Activated CD4-positive, alpha-beta T cell treated with anti-CD3 and anti-CD28 coated beads for 4 hours (primary cell): ENCODE measurements around the gene MAS1L.

Experiments used
- DNase-seq, 2 donors: peaks; one replicate each; pipeline ENCODE4 v3.0.0-alpha.2; 2020

MAS1L gene

DNA sequence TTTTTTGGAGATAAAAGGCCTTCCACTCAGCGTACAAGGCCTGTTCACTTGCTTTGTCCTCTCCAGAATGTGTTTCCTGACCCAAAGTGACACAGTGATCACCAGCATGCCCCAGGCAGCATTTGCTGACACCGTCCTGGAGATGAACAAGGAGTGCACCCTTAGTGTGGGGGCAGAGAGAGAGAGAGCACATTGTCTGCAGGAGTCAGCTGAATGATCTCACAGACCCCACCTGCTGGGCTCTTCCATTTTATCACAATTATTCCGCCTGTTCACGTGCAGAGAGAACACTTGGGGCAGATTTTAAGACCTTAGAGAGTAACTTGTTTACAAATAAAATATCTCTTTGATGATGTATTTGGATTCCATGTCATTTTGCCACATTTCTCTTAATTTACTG is 22.4 kb upstream of the MAS1L start:
- no peak for DNase-seq

DNA sequence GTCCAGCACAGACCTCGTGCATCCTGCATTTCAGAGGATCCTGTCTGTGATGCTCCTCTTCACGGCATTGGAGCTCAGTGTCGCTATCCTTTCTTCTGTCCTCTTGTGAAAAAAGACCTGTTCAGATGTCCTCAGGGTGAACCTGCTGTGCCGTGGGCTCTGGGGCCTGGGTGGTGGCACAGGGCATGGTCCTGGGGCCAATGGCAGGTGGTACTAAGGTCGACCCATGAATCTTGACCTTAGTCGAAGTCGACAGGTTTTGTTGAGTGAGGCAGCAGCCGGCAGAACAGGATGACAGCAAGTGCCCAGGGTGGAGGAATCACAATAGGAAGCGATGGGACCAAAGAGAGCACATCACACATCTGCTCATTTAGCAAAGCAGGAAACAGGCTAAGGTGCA is 22.0 kb upstream of the MAS1L start:
- no peak for DNase-seq

DNA sequence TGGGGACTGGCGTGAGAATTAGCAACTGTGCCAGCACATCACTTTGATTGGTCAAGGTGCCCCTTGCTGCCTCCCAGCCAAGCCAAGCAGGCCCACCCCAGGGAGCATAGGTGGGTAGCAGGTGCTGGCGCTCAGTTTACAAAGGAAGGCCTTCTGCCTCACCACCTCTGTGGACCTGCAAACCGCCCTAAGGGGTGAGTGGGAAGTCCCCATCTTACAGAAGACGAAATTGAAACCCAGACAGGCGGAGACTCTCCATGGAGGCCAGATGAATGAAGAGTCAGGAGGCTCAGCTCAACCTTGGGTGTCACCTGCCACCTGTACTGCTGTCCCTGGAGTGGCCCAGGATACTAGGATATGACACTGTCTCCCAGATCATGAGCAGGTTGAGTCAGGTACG is 21.5 kb upstream of the MAS1L start:
- DNase-seq, result no peak

DNA sequence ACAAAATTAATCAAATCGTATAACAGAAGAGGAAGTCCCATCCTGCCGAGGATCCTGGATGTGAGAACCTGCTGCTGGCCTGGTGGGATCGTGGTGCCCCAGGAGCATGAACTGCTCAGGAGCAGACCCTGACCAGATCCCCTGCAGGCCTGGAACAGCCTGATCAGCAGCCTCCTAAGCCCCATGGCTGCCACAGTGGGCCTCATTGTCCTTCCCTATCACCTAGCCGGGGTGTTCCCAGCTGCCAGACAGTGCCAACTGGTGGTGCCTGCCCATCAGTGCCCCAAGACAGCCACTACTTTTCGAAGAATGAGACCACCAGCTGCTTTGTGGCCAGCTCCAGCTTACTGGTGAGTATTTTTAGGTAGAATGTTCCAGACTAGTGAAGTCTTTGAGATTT is 19.6 kb upstream of the MAS1L start:
- no peak for DNase-seq

DNA sequence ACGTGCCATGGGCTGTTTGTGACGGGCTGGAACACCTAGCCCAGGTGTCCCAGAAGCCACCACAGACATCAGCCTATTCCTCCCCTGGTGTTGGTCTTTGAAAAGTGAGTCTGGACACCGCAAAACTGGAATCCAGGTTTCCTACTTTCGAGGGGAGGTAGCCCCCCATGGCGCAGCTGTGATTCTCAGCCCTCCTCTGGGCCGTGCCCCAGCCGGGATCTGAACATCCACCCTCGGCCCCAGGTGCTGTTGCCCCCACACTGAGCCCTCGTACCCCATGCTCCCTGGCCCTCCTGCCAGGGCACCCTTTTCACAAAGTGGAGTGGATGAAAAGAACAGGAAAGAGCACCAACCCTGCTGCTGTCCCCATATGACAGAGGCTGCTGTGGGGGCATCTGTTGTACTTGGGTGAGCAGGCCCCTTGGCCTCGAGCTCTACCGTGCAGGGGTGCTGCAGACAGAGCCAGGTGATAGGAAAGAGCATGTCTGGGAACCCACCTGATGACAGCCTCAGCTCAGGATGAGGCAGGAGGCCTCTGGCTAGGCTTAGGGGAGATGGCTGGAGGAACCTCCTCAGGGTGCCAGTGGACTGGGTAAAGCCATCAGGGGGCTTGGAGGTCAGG is 18.8 kb upstream of the MAS1L start:
- no peak for DNase-seq

DNA sequence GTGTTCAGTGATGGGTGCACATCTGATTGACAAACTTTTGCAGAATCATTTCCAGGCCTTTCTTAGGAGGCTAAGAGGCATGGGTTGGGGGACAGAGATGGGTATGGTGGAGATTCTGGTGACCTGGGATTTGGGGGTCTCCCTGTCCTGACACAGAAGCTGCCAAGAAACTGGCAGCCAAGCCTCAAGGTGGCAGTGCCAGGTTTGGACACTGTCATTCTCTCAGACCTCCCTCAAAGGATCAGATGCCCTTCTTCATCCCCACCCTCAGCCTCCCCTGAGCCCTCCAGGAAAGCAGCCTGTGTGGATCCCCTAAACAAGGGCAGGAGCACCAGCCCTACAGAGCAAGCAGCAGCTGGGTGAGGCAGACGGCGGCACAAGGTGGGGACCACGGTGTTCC is 18.1 kb upstream of the MAS1L start:
- DNase-seq, result no peak

DNA sequence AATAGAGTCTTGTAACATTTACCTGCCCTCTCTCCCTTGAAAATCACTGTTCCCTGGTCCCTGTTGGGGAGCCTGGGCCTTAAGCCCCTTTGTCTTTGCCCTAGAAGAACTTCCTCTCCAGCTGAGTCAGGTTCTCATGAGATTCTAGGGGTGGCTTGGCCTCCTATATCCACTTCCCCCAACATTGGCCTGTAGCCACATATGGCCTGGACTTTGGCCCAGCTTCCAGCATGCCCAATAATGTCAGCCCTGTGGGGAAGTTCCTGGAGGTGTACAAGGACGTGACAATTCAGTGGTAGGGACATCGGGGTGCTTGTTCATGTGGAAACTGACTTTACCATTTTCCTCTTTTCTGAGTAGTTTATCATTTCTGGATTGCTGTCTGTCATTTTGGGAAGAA is 17.2 kb upstream of the MAS1L start:
- DNase-seq, result no peak

DNA sequence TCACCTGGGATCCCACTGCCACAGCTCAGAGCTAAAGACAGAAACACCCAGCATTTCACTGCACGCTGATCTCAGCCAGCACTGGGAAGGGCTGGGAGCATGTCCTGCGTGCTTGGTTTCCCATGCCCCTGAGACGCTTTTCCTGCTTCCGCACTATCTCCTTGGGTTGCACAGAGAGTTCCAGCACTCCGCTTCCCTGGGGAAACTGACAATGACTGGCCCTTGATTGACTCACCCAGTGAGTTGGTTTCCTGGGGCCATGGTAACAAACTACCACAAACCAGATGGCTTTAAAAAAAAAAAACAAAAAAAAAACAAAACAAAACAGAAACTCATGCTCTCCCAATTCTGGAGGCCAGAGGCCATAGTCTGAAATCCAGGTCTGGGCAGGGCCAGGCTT is 14.8 kb upstream of the MAS1L start:
- no peak for DNase-seq

DNA sequence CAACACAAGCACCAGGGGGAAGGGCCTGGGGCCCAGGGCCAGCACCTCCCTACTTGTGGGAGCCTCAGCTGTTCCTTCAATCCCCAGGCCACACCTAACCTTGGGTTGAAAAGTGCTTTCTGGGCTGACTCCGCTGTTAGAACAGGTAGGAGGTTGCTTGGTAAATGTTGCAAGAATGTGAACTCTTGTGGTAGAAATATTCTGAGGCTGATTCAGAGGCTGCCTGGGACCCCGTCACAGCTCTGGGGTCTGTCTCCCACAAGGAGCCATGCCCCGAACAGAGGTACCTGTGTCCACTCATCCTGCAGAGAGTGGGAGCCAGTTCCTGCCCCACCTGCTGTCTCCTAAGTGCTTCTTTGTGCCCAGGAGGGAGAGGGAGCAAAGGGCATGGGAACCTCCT is 14.4 kb upstream of the MAS1L start:
- DNase-seq, result no peak

DNA sequence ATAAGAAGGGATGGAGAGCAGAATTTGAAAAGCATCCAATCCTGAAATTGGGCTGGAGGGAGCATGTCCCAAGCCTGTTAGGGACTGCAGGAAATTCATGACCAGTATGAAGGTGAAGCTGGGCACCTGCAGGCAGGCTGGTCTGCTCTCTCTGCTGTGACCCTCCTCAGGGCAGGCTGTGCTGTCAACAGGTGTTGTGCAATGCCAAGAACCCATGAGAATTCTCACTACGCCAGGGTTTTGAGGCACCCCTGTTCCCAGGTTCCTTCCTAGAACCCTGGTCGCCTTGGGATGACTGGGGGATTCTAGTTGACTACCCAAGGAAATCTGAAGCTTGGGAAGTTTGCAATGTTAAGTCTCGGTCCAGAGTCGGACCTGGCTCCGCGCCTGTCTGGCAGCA is 13.3 kb upstream of the MAS1L start:
- DNase-seq, result no peak

DNA sequence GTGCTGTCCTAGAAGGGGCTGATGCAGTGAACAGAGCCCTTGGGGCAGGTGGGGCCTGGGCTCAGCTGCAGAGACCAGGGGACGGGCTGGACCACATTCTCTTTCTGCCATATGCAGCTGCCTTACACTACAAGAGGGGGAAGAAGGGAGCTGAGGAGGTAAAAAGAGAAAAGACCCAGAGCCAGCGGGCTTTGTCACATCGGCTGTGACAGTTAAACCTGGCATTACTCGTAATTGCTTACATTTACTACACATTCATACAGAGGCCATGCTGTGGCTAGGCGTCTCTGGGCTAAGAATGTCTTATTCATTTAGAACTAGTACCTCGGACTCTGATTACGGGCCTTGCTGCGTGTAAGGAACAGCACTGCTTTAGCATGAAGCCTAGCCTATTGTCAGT is 12.8 kb upstream of the MAS1L start:
- DNase-seq, result no peak

DNA sequence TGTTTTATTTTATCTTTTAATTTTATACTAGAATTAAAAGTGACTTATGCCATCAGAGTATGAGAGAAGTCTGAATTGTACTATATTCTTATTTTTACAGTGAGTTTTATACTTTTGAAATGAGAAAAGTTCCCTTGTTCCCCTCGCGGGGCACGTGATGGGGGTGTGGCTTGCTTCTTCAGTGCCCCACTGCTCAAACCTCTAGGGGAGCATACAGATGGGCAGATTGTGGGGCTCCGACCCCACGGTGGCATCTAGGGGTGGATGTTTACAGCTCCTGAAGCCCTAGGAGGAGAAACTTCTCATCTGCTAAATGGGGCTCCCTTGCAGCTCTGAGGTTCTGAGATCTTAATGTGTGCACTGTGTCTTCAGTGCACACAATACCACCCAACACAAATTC is 11.9 kb upstream of the MAS1L start:
- DNase-seq, result no peak

DNA sequence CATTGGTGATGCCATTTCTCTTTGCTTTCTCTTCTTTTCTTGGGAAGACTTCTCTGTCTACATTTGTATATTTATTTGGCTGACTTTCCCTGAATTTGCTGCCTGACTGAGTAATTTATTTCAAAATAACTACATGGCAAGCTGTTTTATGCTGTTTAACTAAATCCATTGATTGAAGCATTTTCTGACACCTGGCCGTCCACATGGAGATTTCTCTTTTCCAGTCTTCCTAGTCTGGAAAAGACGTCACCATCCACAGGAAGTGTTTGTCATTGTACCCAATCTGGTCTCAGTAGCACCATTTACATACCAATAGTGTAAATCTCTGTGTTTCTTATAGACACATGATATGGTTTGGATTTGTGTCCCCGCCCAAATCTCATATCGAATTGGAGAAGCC is 9.2 kb upstream of the MAS1L start:
- DNase-seq, result no peak

DNA sequence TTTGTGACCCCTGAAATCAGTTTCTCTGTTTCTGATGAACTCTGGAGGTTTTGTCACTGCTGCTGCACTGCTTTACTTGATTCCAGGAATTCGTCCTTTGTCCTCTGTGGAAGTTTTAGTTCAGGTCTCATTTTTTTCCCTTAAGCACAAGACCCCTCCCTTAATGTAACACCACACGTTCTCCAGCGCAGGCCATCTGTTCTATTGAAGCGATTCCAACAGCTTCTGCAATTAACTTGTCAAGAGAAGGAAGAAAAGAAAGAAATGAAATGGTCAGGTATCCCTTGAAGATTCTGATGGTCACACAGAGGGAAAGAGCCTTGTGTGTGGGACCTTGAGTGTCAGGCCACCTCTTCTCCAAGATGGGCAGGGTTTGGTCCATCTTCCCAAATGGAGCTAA is 7.8 kb upstream of the MAS1L start:
- DNase-seq, result no peak

DNA sequence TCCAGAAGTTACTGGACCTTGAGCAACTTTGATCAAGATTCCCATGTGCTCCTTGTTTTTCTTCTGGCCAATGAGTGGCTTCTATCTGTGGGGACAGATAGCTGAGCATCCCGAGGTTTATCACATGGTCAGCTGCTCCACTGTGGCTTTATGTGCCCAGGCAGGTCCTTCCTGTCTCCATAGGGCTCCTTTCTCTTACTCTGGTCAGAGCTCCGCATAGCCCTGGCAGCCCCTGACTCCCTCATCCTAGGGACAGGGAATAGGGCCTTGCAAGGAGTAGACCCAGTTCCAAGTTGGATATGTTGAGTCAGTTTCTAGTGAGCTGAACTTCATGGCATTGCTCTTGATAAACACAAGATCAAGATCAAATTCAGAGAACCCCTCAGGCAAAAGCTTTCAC is 6.4 kb upstream of the MAS1L start:
- DNase-seq, result no peak

DNA sequence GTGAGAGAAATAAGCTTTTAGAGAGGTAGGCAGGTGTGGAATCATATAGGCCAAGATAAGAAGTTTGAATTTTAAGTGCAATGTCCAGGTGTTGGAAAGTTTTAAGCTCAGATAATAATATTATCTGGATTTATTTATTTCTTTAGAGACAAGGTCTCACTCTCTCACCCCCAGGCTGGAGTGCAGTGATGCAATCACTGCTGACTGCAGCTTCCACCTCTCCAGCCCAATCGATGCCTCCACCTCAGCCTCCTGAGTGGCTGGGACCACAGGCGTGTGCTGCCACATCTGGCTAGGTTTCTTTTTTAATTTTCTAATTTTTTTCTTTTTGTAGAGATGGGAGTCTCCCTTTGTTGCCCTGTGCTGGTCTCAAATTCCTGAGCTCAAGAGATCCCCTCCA is 5.5 kb upstream of the MAS1L start:
- DNase-seq, result no peak

DNA sequence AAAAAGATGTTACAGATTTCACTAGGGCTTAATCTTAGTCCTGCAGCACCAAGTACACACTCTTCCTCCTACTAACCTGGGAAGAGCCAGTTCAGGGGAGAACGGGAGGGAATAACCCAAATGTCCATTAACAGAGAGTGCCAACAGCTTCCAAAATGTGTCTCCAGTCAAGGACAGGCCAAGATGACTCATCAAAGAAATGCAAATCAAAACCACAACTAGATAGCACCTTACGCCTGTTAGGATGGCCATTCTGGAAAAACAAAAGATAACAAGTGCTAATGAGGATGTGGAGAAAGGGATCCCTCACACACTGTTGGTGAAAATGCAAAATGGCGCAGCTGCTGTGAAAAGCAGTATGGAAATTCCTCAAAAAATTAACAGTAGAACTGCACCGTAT is 3.8 kb upstream of the MAS1L start:
- no peak for DNase-seq

DNA sequence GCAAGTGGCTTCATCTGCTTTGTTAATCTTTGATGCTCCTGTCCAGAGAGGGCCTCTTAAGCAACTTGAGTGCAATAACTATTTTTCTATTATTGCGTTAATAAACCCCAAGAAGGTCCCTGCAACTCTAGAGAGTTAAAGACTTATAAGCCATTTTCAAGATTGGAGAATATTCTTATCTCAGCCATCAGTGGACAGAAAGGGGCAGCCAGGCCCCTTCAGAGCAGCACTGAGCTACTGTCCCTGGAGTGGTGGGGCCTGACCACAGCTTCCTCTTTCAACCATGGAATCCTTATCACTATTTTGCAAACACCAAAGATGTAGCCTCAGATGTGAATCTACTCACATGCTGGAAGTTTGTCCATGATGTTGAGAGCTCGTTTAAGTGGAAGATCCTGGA is 2.8 kb upstream of the MAS1L start:
- no peak for DNase-seq

DNA sequence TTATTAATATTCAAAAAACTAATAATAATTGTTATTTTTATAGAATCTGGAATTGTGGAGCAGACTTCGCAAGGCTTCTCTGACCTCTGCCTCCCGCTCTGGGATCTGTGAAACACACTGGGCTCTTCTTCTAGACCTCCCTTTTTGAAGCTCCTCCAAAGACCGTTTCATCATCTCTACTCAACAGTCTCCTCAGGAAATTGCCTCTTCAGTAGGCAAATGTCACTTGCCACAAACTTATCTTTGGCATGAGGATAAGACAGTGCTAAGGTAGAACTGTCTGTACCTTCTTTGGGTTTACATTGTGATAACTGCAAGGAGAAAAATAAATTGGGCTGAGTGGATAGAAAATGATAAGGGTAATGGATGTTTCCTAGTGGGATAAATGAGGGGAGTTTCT is 2.3 kb upstream of the MAS1L start:
- no peak for DNase-seq

DNA sequence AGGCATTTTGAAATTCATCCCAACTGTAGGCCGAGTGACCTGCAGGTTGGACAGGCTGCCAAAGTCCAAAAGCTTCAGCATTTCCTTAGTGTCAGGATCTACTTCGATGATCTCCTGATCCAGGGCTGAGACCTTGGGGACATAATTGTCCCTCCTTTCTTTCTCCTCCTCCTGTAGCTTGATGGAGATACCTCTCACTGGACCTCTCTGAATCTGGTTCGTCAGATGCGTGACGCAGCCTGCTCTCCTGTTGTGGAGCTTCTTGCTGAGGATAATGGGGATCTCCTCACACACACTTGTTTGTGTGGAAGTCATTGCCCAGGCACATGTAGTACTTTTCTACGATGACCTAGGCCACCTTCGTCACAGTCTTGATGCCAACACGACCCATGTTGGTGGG is 1.5 kb upstream of the MAS1L start:
- no peak for DNase-seq

DNA sequence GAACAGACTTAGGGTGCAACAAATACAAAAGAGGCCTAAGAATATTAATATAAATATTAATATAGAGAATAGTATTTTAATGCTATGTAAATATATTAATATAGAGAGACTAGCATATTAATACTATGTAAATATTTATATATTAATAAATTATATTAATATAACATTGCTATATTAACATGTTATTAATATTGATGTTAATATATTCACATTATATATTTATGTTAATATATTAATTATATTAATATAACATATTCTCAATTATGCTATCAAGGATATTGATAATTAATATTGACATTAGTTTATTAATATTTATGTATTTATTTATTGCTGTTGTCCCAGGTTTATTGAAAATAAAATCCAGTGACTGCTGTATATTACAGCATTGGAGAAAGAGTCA is 1.1 kb upstream of the MAS1L start:
- DNase-seq, result no peak

DNA sequence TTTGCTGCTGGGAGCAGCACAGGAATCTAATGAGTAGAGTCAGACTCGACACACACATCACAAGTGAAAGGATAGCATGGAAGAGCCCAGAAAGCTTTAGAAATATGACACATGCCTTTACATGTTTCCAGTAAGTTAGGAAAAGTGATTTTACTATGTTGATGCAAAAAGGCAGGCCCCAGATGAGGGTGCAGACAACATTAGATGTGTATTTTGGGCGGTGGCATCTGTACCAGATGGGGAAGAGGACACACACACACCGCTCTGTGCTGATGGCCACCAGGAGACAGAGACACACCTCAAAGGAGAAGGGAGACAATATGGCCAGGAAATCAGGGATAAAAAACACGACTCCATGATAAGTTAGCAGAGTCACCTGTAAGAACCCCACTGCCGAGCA is 625 bp downstream of the MAS1L start:
- DNase-seq, result no peak

DNA sequence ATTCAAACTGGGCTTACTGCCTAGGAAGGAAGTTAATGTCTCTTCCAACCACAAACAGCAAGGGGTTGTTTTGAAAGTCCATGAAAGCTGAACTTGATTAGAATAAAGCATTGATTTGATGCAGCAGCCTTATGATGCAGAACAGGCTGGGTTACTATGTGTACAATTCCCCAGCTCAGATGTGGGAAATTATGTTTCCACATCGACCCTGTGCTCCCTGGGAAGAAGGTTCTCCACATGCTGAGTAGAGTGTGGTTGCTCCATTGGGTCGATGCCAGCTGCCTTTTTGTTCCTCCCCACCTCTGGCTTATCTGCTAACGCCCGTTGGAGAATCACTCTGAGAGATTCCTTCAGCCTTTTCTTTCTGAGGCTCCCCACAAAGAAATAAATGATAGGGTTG is 1.2 kb downstream of the MAS1L start:
- DNase-seq, result no peak

DNA sequence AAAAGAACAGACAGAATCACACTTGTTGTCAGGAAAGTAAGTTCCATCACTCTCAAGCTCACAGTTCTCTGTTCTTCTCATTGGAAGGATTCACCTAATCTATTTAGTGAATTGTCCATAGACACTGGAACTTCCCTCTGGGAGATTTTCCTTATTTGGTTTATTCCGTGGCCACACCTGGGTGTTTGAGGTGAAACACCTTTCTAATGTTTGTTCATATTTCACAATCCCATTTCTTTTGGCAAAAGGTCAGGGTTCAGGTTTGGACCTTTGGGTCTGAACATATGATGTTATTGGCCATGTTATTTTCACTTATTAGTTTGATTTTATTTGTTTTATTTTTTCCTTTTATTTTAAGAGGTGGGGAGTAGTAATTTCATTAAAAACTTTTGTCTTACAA is 4.0 kb downstream of the MAS1L start:
- DNase-seq, result no peak

DNA sequence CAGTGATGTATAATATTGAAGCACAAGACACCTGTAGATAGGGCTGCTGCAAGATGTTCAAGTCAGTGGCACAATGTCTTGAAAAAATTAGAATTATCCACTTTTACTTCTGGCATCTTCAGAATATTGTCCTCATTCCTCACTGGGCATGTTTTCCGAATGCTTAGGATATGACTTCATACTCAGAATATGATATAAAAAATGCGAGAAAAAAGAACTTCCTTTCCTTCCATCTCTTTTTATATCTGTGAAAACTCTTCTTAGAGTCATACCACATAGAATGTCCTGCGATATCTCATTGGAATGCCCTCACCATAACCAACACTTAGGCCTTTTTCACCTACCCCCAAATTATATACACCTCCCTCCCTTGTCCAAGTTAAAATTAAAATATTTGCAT is 4.6 kb downstream of the MAS1L start:
- no peak for DNase-seq

DNA sequence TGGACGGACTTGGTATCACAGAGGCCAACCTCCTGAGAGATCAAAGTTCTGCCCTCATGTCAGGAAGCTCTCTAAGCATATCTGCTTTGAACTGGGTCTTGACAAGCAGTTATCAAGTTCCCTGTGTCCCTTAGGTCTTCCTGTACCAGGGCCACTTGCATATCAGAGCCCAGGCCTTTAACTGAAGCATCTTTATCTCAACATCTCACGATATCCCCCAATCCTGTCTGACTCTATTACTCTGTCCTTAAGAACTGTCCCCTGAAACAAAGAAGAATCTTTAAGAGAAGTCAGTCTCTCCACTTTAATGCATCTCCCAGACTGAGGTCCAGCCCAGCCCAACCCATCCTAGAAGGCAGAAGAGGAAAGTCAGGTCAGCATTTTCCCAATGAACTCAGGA is 8.2 kb downstream of the MAS1L start:
- no peak for DNase-seq
